ENCODE data around the gene ADAMTS9.

DNA sequence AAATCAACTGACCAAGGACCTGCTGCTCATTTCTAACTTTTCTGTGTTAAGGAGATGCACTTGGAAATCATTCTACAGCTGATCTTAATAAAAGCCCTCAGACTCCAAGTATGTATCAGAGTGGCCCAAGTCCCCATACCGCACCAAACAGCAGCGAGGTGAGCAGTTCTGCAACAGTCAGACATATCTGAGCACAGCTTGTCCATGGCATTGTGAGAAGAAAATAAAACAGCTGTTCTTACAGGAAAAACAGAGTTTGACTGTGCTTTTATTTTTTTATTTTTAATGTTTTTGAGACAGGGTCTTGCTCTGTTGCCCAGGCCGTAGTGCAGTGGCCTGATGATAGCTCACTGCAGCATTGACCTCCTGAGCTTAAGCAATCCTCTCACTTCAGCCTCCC lies 131.8 kb downstream of the ADAMTS9 start:
- TF ChIP-seq, protein P1, sequence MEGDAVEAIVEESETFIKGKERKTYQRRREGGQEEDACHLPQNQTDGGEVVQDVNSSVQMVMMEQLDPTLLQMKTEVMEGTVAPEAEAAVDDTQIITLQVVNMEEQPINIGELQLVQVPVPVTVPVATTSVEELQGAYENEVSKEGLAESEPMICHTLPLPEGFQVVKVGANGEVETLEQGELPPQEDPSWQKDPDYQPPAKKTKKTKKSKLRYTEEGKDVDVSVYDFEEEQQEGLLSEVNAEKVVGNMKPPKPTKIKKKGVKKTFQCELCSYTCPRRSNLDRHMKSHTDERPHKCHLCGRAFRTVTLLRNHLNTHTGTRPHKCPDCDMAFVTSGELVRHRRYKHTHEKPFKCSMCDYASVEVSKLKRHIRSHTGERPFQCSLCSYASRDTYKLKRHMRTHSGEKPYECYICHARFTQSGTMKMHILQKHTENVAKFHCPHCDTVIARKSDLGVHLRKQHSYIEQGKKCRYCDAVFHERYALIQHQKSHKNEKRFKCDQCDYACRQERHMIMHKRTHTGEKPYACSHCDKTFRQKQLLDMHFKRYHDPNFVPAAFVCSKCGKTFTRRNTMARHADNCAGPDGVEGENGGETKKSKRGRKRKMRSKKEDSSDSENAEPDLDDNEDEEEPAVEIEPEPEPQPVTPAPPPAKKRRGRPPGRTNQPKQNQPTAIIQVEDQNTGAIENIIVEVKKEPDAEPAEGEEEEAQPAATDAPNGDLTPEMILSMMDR (IDR thresholded peaks at IDR 0.05): no peak
- no peak for TF ChIP-seq POLR2A (IDR thresholded peaks at IDR 0.05)

Measured in prostate gland (tissue), 2 donors.